ENCODE results near the gene PIN1. TPM values are rescaled to one million over a fixed set of nuclear protein-coding genes. Genes with fewer than 3 reads are reported as not detected.

Gene PIN1
- total and polyA plus RNA-seq, 2 of the 8 experiments (the other 6 are each of a cell fraction or from before 2014, with no cell fraction given), result 78.3 to 90.8 TPM

DNA sequence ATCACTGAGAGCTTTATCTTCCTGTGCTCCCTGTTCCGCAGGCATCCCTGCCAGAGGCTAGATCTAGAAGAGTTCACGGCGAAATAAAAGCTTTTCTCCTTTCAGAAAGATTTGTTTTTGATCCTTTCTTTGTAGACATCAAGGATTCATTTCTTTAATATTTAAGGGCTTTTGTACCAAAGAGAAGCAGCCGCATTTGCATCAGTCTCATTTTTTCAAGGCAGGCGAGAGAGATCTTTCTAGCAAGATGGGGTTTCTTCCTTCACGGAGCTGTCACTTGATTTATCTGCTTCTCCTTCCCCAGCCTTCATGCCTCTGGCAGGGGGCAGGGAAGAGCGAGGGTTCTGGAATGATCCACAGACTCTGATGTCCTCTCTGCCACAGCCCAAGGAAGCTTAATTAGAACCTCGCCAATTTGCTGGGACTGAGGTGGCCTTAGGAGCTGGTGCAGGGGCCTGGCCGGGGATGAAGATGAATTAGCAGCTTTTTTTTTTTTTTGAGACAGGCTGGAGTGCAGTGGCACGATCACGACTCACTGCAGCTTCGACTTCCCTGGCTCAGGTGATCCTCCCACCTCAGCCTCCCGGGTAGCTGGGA is 40.0 kb downstream of the PIN1 start:
- no peaks in the 10 kb centered on the region for H3K79me2 ChIP-seq (ENCODE audit: control insufficient read depth in 1 of 2, insufficient read depth in 2 of 2, low read length in 2 of 2)
- H3K9me3 ChIP-seq (ENCODE audit: insufficient read depth in 2 of 2, low read depth in 1 of 2, low read length in 1 of 2), result no peaks in the 10 kb centered on the region
- H3K36me3 ChIP-seq (ENCODE audit: control insufficient read depth in 2 of 4, insufficient read depth in 4 of 4, low read length in 3 of 4), result no peaks in the 10 kb centered on the region
- no peak overlapping the region for H3K4me2 ChIP-seq (ENCODE audit: insufficient read depth in 1 of 2, low read depth in 2 of 2, low read length in 2 of 2)
- H2BK12ac ChIP-seq (ENCODE audit: low read depth, low read length), result no peak overlapping the region
- no peak overlapping the region for H3K4ac ChIP-seq (replicated peaks; ENCODE audit: insufficient read length, low read depth, low read length)
- DNase-seq (ENCODE audit: low read depth in 1 of 2, low spot score in 2 of 2) (no peak), FAIRE-seq (no peak)
- no peak overlapping the region for H3K18ac ChIP-seq (ENCODE audit: extremely low read depth, low read length)
- TF ChIP-seq SRF (IDR thresholded peaks at IDR 0.05; ENCODE audit: low read depth, low read length) (no peak), SIN3A (conservative IDR thresholded peaks at IDR 0.05 in 1 of 2, IDR thresholded peaks at IDR 0.05 in 1 of 2; ENCODE audit: low read depth in 1 of 2, low read length in 2 of 2) (no peak), ASH2L (IDR thresholded peaks at IDR 0.05; ENCODE audit: low read length) (no peak), HDAC2 (IDR thresholded peaks at IDR 0.05; ENCODE audit: borderline replicate concordance in 1 of 2, low read depth in 2 of 2, low read length in 2 of 2) (no peak), KDM4A (IDR thresholded peaks at IDR 0.05; ENCODE audit: low read depth, low read length, severe bottlenecking) (no peak), TAF7 (optimal IDR thresholded peaks at IDR 0.05; ENCODE audit: borderline replicate concordance, low read depth, low read length) (no peak)
- TF ChIP-seq, protein P1, sequence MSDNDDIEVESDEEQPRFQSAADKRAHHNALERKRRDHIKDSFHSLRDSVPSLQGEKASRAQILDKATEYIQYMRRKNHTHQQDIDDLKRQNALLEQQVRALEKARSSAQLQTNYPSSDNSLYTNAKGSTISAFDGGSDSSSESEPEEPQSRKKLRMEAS (IDR thresholded peaks at IDR 0.05), result no peak
- no peak overlapping the region for H2AFZ ChIP-seq (ENCODE audit: low read length)
- H2BK20ac ChIP-seq (ENCODE audit: low read length), result no peak overlapping the region
- no peak overlapping the region for H3K56ac ChIP-seq (replicated peaks; ENCODE audit: insufficient read length, low read depth, low read length)
- no peak overlapping the region for H3K9ac ChIP-seq (replicated peaks in 1 of 4; ENCODE audit: extremely low read depth in 1 of 4, low read depth in 3 of 4, low read length in 3 of 4)
- no peak overlapping the region for H4K5ac ChIP-seq (ENCODE audit: insufficient read length, low read depth, low read length)
- peaks cover 2% of the 10 kb centered on the region; the same call in 1 of the 2 replicates for H3K23me2 ChIP-seq (ENCODE audit: low read depth, low read length)
- 85% methylated on average over 13 of the region's 13 CpGs; no CpG with 5 or more reads in 1 of the 2 experiments for WGBS, 2 experiments (ENCODE audit: extremely low coverage in 1 of 2, insufficient coverage in 1 of 2, insufficient read length in 1 of 2, insufficient replicate concordance in 2 of 2, low coverage in 1 of 2, low lambda C conversion rate in 2 of 2, missing lambda C conversion rate in 1 of 2)
- ChIA-PET CTCF (ENCODE audit: partially characterized antibody) (interaction anchor here (0.5 to 2.4 kb wide), 9 partner anchors 11 to 788 kb away, joined by 3 to 9 read pairs (median 3); no protein-coding TSS in a partner anchor), POLR2A (ENCODE audit: partially characterized antibody) (interaction anchor here (0.8 to 2.4 kb wide), 5 partner anchors 8 to 40 kb away, joined by 3 to 12 read pairs (median 4); partner anchors contain the start of gene PIN1)
- H2BK120ac ChIP-seq (replicated peaks; ENCODE audit: low read depth, low read length), result no peak overlapping the region
- peaks cover 0 to 3% of the 10 kb centered on the region in 2 experiments for H4K20me1 ChIP-seq (replicated peaks in 1 of 2; ENCODE audit: control insufficient read depth in 1 of 2, insufficient read depth in 2 of 2, low read length in 2 of 2)
- no peak overlapping the region for H2BK15ac ChIP-seq (ENCODE audit: low read length)
- no peak overlapping the region for H3K14ac ChIP-seq (ENCODE audit: insufficient read length)
- no peaks in the 10 kb centered on the region; the same call in 1 of the 2 replicates for H3K79me1 ChIP-seq (ENCODE audit: low read depth, low read length)
- H3K23ac ChIP-seq (ENCODE audit: insufficient read length), result no peak overlapping the region
- H3K27ac ChIP-seq (ENCODE audit: low read depth, low read length), result no peak overlapping the region
- no peaks in the 10 kb centered on the region for H3K27me3 ChIP-seq (replicated peaks in 1 of 4; ENCODE audit: control insufficient read depth in 3 of 4, extremely low read depth in 1 of 4, insufficient read depth in 3 of 4, low read length in 3 of 4)
- no peak overlapping the region for H2AK5ac ChIP-seq (ENCODE audit: low read depth, low read length)
- no peak overlapping the region for H3K4me3 ChIP-seq (ENCODE audit: extremely low read depth in 1 of 4, insufficient read depth in 2 of 4, low read depth in 3 of 4, low read length in 4 of 4)
- no peak overlapping the region for H4K8ac ChIP-seq (ENCODE audit: extremely low read depth, insufficient read depth, low read length)
- H2BK5ac ChIP-seq (ENCODE audit: low read depth, low read length), result no peak overlapping the region
- H3K4me1 ChIP-seq (replicated peaks in 1 of 4; ENCODE audit: control insufficient read depth in 3 of 4, insufficient read depth in 4 of 4, low read length in 3 of 4), result no peaks in the 10 kb centered on the region; a peak in 1 of 7 replicates
- no peak overlapping the region for H4K91ac ChIP-seq (replicated peaks; ENCODE audit: insufficient read length, low read length)
